ENCODE measurements around the gene RHNO1.
"Not testable (repeated sequence)": the region's sequence is repeated elsewhere in the genome, so short reads cannot be mapped to it uniquely, and the experiment has no call there.

Gene RHNO1

GRCh38 chr12:2860170-2860569, 16.9 kb upstream of the RHNO1 start:
- no peak for DNase-seq

GRCh38 chr12:2862876-2863275, 14.1 kb upstream of the RHNO1 start:
- no peak for DNase-seq

- not testable (repeated sequence) for DNase-seq
Measured at GRCh38 chr12:2863402-2863801, 13.6 kb upstream of the RHNO1 start.

- DNase-seq: no peak
Measured at GRCh38 chr12:2864198-2864597, 12.8 kb upstream of the RHNO1 start.

GRCh38 chr12:2868986-2869632, 7.9 kb upstream of the RHNO1 start:
- DNase-seq: not testable (repeated sequence)

- DNase-seq: peak; percentile 21 to 27
Measured at GRCh38 chr12:2876431-2877046, 484 bp upstream of the RHNO1 start.

GRCh38 chr12:2877953-2878732, 1.1 kb downstream of the RHNO1 start:
- DNase-seq: peak; percentile 8 to 15

GRCh38 chr12:2879853-2880252, 2.8 kb downstream of the RHNO1 start:
- DNase-seq: no peak

- no peak for DNase-seq
Measured at GRCh38 chr12:2884810-2885209, 7.8 kb downstream of the RHNO1 start.

GRCh38 chr12:2886768-2887450, 9.9 kb downstream of the RHNO1 start:
- DNase-seq: no peak

GRCh38 chr12:2890001-2890387, 13.0 kb downstream of the RHNO1 start:
- DNase-seq: no peak

- DNase-seq: peak; percentile 95 to 96
Measured at GRCh38 chr12:2890388-2891239, 13.6 kb downstream of the RHNO1 start, which contains the start of gene TULP3. Gene TULP3, plus strand, starts transcription at chr12:2890891. Its CDS starts 57 bp downstream, at chr12:2890948.

GRCh38 chr12:2891240-2892053, 14.4 kb downstream of the RHNO1 start:
- DNase-seq: peak in 1 of 2 donors; percentile 10

- DNase-seq: no peak
Measured at GRCh38 chr12:2892246-2892645, 15.2 kb downstream of the RHNO1 start.

- DNase-seq: no peak
Measured at GRCh38 chr12:2893007-2893406, 16.0 kb downstream of the RHNO1 start.

GRCh38 chr12:2895051-2895451, 18.0 kb downstream of the RHNO1 start:
- no peak for DNase-seq

- no peak for DNase-seq
Measured at GRCh38 chr12:2895511-2895910, 18.5 kb downstream of the RHNO1 start.

- no peak for DNase-seq
Measured at GRCh38 chr12:2897418-2897817, 20.4 kb downstream of the RHNO1 start.

GRCh38 chr12:2900642-2901041, 23.6 kb downstream of the RHNO1 start:
- no peak for DNase-seq

- no peak for DNase-seq
Measured at GRCh38 chr12:2902272-2902880, 25.4 kb downstream of the RHNO1 start.

- DNase-seq: no peak
Measured at GRCh38 chr12:2904260-2904659, 27.2 kb downstream of the RHNO1 start.

Measured in stimulated activated CD4-positive, alpha-beta T cell treated with anti-CD3 and anti-CD28 coated beads, Interleukin-2, amount 100 ng/mL, for 48 hours (primary cell).